ENCODE measurements around the gene SPNS3.

Gene SPNS3

GRCh38 chr17:4511199-4511932, 77.6 kb downstream of the SPNS3 start:
- no peak for DNase-seq

GRCh38 chr17:4512156-4513112, 78.7 kb downstream of the SPNS3 start:
- DNase-seq: no peak

- no peak for DNase-seq
These were observed 79.6 kb downstream of the SPNS3 start for GRCh38 chr17:4513113-4514032.

- DNase-seq: no peak
These were observed 80.5 kb downstream of the SPNS3 start for GRCh38 chr17:4514206-4514605.

GRCh38 chr17:4514779-4515178, 81.0 kb downstream of the SPNS3 start:
- no peak for DNase-seq

GRCh38 chr17:4515501-4515900, 81.8 kb downstream of the SPNS3 start:
- DNase-seq: no peak

GRCh38 chr17:4516735-4517134, 83.0 kb downstream of the SPNS3 start:
- no peak for DNase-seq

GRCh38 chr17:4518901-4519300, 85.2 kb downstream of the SPNS3 start:
- DNase-seq: no peak

GRCh38 chr17:4519361-4519788, 85.6 kb downstream of the SPNS3 start:
- no peak for DNase-seq

- DNase-seq: no peak
These were observed 86.5 kb downstream of the SPNS3 start for GRCh38 chr17:4520060-4520893.

GRCh38 chr17:4520894-4521600, 87.3 kb downstream of the SPNS3 start:
- DNase-seq: no peak

GRCh38 chr17:4522661-4523060, 88.9 kb downstream of the SPNS3 start:
- no peak for DNase-seq

- DNase-seq: no peak
These were observed 90.2 kb downstream of the SPNS3 start for GRCh38 chr17:4523946-4524345.

- no peak for DNase-seq
These were observed 92.1 kb downstream of the SPNS3 start for GRCh38 chr17:4525691-4526397.

GRCh38 chr17:4527134-4527533, 93.4 kb downstream of the SPNS3 start:
- DNase-seq: no peak

GRCh38 chr17:4527566-4528125, 93.9 kb downstream of the SPNS3 start:
- DNase-seq: no peak

- no peak for DNase-seq
These were observed 95.9 kb downstream of the SPNS3 start for GRCh38 chr17:4529533-4530152.

GRCh38 chr17:4530799-4531730, 97.3 kb downstream of the SPNS3 start:
- DNase-seq: no peak
